NK-92 (cell line): ENCODE results near the gene PKD1L1.
"Not testable (repeated sequence)": the region's sequence is repeated elsewhere in the genome, so short reads cannot be mapped to it uniquely, and the experiment has no call there.

Experiments used
- DNase-seq: peaks from one replicate; lab custom pipeline; 2025; ENCODE audit not compliant: unreplicated experiment; lab: John Stamatoyannopoulos, UW

The PKD1L1 gene

GRCh38 chr7:47796347-47796746, 151.9 kb downstream of the PKD1L1 start:
- no peak for DNase-seq

GRCh38 chr7:47795631-47796030, 152.6 kb downstream of the PKD1L1 start:
- no peak for DNase-seq

GRCh38 chr7:47795126-47795525, 153.1 kb downstream of the PKD1L1 start:
- DNase-seq: not testable (repeated sequence)

GRCh38 chr7:47794016-47794415, 154.2 kb downstream of the PKD1L1 start:
- DNase-seq: no peak

GRCh38 chr7:47793186-47793585, 155.1 kb downstream of the PKD1L1 start:
- DNase-seq: not testable (repeated sequence)

GRCh38 chr7:47792521-47793121, 155.6 kb downstream of the PKD1L1 start:
- DNase-seq: no peak

- no peak for DNase-seq
Measured at GRCh38 chr7:47791682-47792081, 156.6 kb downstream of the PKD1L1 start.

- no peak for DNase-seq
Measured at GRCh38 chr7:47788083-47788482, 160.2 kb downstream of the PKD1L1 start.

- no peak for DNase-seq
Measured at GRCh38 chr7:47787249-47788069, 160.8 kb downstream of the PKD1L1 start.

GRCh38 chr7:47786557-47787248, 161.6 kb downstream of the PKD1L1 start:
- no peak for DNase-seq

GRCh38 chr7:47785923-47786556, 162.2 kb downstream of the PKD1L1 start:
- no peak for DNase-seq

GRCh38 chr7:47783456-47784223, 164.6 kb downstream of the PKD1L1 start:
- DNase-seq: no peak

- DNase-seq: no peak
Measured at GRCh38 chr7:47782792-47783191, 165.5 kb downstream of the PKD1L1 start.

- no peak for DNase-seq
Measured at GRCh38 chr7:47782022-47782421, 166.2 kb downstream of the PKD1L1 start.

- DNase-seq: no peak
Measured at GRCh38 chr7:47780555-47780954, 167.7 kb downstream of the PKD1L1 start.

GRCh38 chr7:47779341-47779771, 168.9 kb downstream of the PKD1L1 start:
- DNase-seq: no peak

- no peak for DNase-seq
Measured at GRCh38 chr7:47778153-47778661, 170.1 kb downstream of the PKD1L1 start.

GRCh38 chr7:47777531-47778152, 170.6 kb downstream of the PKD1L1 start:
- no peak for DNase-seq

- DNase-seq: no peak
Measured at GRCh38 chr7:47776335-47776734, 171.9 kb downstream of the PKD1L1 start.

- DNase-seq: no peak
Measured at GRCh38 chr7:47775238-47775637, 173.0 kb downstream of the PKD1L1 start.
